Measurements from ENCODE around the gene OR5L2. TPM values are rescaled to one million over a fixed set of nuclear protein-coding genes. Genes with fewer than 3 reads are reported as not detected.

OR5L2 gene
- not detected in 2 replicates for total RNA-seq

GRCh38 chr11:55826919-55827318 is at the start of gene OR5L2:
OR5L2 (plus strand) TSS chr11:55827219; CDS start chr11:55827219, 0 bp downstream.

DNA sequence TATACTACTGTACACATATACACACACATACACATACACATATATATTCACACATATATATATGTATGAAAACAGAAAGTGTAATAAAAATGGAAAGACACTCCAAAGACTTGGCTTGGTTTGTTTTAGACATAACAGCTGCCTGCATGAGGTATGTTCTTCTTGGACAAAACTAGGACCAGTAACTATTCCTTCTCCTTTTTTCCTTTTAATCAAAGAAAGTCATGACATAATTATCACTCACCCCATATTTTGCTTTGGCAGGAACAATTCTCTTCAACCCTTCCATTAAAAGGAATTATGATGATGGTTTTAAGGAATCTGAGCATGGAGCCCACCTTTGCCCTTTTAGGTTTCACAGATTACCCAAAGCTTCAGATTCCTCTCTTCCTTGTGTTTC is 31.8 kb upstream of the OR5L2 start, which contains the start of gene OR5D14:
Gene OR5D14 (plus strand): TSS at position 301 of the 400 bp plus-strand sequence. CDS start 0 bp downstream, at position 301.

GRCh38 chr11:55811067-55811466 is 16.0 kb upstream of the OR5L2 start, which contains the start of gene OR5L1:
OR5L1 (plus strand) TSS chr11:55811367; CDS start chr11:55811467, 100 bp downstream.

GRCh38 chr11:55819330-55819729 is 7.7 kb upstream of the OR5L2 start, which contains the start of gene OR5D18:
OR5D18 (plus strand) TSS chr11:55819630; CDS start chr11:55819630, 0 bp downstream.

DNA sequence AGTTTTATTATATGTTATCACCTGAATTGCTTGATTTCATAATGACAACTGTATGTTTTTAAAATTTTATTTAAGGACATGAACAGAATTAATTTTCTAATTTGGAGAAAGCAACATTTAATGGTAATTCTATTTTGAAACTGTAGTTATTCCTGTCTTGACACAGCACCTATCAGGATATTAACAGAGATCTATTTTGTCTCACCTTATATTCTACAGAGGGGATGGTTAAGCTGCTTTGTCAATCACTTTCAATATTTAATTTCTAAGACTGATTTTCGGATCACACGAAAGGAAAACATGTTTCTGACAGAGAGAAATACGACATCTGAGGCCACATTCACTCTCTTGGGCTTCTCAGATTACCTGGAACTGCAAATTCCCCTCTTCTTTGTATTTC is 11.4 kb downstream of the OR5L2 start, which contains the start of gene OR5D16:
Gene OR5D16 (plus strand): TSS at position 301 of the 400 bp plus-strand sequence. CDS start 0 bp downstream, at position 301.

Other genes with a start within 250 kb of the OR5L2 start
- not detected in 2 replicates for gene OR4C11, start 219.6 kb upstream of the OR5L2 start, total RNA-seq
- gene OR4P4, start 192.1 kb upstream of the OR5L2 start, total RNA-seq: not detected in 2 replicates
- not detected in 2 replicates for gene OR4S2, start 178.9 kb upstream of the OR5L2 start, total RNA-seq
- not detected in 2 replicates for gene OR4C6, start 165.0 kb upstream of the OR5L2 start, total RNA-seq
- gene OR5D13, start 53.8 kb upstream of the OR5L2 start, total RNA-seq: not detected in 2 replicates
- gene OR5D14, start 31.7 kb upstream of the OR5L2 start, total RNA-seq: not detected in 2 replicates
- not detected in 2 replicates for gene OR5L1, start 15.9 kb upstream of the OR5L2 start, total RNA-seq
- gene OR5D18, start 7.6 kb upstream of the OR5L2 start, total RNA-seq: not detected in 2 replicates
- not detected in 2 replicates for gene OR5D16, start 11.5 kb downstream of the OR5L2 start, total RNA-seq
- not detected in 2 replicates for gene TRIM51, start 56.1 kb downstream of the OR5L2 start, total RNA-seq
- gene OR5W2, start 87.4 kb downstream of the OR5L2 start, total RNA-seq: not detected in 2 replicates
- not detected in 2 replicates for gene OR5I1, start 109.2 kb downstream of the OR5L2 start, total RNA-seq
- gene OR10AG1, start 142.7 kb downstream of the OR5L2 start, total RNA-seq: not detected in 2 replicates
- not detected in 2 replicates for gene OR5F1, start 167.4 kb downstream of the OR5L2 start, total RNA-seq
- gene OR5AS1, start 200.4 kb downstream of the OR5L2 start, total RNA-seq: not detected in 2 replicates

All from smooth muscle cell of bladder (primary cell).